Stimulated activated CD4-positive, alpha-beta T cell treated with anti-CD3 and anti-CD28 coated beads, Interleukin-15, amount 100 ng/mL, for 1 hour (primary cell): Measurements from ENCODE around the gene NT5C2.
A peak's percentile ranks its signal among the peaks of the same experiment; 100 is the strongest.
"Not testable (repeated sequence)": the region's sequence is repeated elsewhere in the genome, so short reads cannot be mapped to it uniquely, and the experiment has no call there.

Source experiments
- DNase-seq, 2 donors: peaks; one replicate each; pipeline ENCODE4 v3.0.0-alpha.2; 2020; ENCODE audit warnings: low read depth in 1 of 2, low spot score in 1 of 2

Gene NT5C2

GRCh38 chr10:103202319-103202718 lies 9.2 kb upstream of the NT5C2 start:
- DNase-seq: no peak

DNA sequence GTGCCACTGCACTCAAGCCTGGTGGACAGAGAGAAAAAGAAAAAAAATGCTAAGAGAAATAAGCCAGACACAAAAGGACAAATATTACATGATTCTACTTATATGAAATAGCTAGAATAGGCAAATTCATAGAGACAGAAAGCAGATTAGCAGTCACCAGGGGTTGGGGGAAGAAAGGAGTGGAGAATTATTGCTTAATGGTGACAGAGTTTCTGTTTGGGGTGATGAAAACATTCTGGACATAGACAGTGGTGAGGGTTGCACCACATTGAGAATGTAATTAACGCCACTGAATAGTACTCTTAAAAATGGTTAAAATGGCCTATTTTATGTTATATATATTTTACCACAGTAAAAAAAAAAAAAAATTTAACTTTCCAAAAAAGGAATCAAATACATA lies 6.4 kb upstream of the NT5C2 start:
- DNase-seq: no peak

- DNase-seq: no peak
Measured at GRCh38 chr10:103198648-103199047, 5.6 kb upstream of the NT5C2 start.

- no peak for DNase-seq
Measured at GRCh38 chr10:103197903-103198302, 4.8 kb upstream of the NT5C2 start.

DNA sequence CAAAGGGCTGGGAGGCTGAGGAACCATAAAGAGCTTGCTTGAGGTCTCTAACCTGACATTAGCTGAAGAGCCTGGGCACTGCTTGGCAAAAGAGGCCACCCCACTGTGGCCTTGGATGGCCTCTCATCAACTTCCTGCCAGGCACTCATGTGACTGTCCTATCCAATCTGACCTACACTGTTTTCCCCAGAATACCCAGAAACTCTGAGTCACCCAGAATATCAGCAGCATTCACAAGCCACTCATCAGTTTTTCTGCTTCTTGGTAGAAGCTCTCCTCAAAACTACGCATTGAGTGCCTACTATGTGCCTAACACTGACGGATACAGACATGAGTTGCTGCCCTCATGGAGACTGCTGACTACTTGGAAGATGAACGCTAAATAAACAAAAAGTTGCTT lies 4.1 kb upstream of the NT5C2 start:
- DNase-seq: no peak

DNA sequence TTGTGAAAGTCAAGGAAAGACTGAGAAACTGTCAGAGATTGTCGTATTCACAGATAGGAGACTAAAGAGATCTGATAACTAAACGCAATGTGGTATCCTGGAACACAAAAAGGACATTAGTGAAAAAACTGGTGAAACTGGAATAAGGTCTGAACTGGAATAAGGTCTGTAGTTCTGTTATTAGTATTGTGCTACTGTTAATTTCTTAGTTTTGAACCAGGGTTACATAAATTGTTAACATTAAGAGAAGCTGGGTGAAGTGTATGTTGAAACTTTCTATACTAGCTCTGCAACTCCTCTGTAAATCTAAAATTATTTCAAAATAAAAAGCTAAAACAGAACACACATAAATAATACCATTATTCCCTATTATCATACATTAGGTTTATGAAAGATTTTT lies 3.4 kb upstream of the NT5C2 start:
- no peak for DNase-seq

DNA sequence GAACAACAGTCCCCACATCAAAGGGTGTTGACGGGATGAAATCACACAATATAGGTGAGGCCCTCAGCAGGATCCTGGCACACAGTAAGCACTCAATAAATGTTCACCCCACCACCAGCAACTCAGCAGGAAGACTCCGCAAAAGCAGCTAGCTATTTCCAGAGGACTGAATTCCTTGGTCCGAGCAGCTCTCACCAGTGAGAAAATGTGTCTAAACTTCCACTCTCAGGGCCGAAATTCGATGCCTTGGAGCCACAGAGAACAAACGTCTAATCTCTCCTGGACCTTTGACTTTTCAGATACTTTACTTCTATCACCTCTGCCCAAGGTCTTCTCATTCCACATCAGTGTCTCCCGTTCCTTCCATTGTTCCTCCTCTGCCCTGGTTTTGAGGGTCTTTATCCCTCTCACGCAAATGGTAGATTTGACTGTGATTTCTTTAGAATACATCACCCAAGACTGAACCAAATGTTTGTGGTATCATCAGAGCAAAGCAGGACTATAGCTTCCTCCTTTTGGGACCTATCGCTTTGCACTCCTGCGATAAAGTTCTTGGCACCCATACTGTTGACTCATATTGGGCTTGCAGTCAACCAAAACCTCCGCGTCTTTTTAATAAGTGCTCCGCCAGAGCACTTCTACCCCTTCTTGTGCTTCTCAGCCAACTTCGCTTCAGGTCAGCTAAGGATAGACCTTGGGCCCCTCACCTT lies 903 bp upstream of the NT5C2 start:
- no peak for DNase-seq

DNA sequence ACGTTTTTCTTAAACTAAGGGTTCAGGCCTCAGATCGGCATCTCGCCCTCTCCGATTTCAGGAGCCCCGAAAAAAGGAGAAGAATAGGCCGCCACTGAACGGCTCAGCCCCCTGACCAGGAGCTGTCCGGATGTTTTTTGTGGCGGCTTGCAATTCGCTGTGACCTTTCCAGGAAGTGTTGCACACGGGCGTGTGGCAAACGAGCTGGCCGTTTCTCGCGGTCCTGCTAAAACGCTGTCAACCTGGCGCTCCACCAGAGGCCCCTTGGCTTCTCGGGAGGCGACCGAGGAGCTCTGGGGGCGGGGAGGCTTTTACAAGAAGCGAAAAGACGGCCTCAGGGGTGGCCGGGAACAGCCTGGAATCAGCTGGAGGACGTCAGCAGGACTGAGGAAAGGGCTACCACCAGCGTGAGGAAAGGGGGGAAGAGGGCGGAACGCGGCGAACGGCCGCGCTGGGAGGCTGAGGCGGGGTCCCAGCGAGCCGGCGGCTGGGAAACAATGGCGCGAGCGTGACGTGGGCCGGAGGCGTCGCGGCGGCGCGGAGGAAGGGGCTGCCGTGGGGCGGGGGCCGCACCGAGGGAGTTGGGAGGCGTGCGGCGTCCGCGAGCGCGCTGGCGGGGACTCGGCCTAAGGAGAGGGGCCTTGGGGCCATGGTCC lies 493 bp downstream of the NT5C2 start:
- DNase-seq: peak; percentile 8 to 28

GRCh38 chr10:103192089-103192450 lies 1.0 kb downstream of the NT5C2 start:
- no peak for DNase-seq

- DNase-seq: not testable (repeated sequence)
Measured at GRCh38 chr10:103191198-103191597, 1.9 kb downstream of the NT5C2 start.

GRCh38 chr10:103188853-103189252 lies 4.2 kb downstream of the NT5C2 start:
- DNase-seq: no peak

DNA sequence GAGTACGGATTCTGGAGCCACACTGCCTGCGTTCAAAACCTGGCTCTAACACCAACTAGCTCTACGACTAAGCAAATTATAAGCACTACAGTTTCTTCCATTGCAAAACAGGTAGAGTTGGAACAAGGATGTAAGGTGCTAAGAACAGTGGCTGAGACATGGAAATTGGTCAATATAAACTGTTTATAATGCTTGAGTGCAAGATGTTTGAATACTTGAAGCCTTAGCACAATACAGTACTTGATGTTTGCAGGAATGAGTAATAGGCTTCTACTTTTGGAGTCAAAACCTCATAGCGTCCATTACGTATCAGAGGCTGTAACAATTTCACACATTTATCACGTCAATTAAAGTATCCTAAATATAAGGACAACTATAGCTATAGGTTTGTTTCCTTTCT lies 6.9 kb downstream of the NT5C2 start:
- DNase-seq: no peak

- DNase-seq: no peak
Measured at GRCh38 chr10:103184615-103185014, 8.5 kb downstream of the NT5C2 start.

GRCh38 chr10:103183991-103184451 lies 9.1 kb downstream of the NT5C2 start:
- DNase-seq: not testable (repeated sequence)

- no peak for DNase-seq
Measured at GRCh38 chr10:103181244-103181643, 11.8 kb downstream of the NT5C2 start.

- no peak for DNase-seq
Measured at GRCh38 chr10:103180491-103180890, 12.6 kb downstream of the NT5C2 start.

DNA sequence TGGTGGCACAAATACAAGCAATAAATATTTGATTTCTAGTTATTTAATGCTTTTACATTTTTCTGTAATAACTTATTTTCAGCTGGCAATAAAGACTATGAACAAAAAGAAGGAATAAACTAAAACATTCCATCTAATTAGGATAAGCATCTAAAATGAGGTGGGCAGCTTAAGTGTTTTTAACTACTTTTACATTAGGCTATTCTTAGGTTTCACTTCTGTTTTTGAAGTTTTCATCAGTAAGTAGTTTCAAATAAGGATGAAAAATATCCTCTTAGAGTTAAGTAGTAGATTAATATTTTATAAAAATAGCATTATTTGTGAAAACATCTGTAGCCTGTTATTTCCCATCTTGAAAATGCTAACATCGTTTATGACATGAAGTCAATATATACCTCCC lies 15.9 kb downstream of the NT5C2 start:
- no peak for DNase-seq

DNA sequence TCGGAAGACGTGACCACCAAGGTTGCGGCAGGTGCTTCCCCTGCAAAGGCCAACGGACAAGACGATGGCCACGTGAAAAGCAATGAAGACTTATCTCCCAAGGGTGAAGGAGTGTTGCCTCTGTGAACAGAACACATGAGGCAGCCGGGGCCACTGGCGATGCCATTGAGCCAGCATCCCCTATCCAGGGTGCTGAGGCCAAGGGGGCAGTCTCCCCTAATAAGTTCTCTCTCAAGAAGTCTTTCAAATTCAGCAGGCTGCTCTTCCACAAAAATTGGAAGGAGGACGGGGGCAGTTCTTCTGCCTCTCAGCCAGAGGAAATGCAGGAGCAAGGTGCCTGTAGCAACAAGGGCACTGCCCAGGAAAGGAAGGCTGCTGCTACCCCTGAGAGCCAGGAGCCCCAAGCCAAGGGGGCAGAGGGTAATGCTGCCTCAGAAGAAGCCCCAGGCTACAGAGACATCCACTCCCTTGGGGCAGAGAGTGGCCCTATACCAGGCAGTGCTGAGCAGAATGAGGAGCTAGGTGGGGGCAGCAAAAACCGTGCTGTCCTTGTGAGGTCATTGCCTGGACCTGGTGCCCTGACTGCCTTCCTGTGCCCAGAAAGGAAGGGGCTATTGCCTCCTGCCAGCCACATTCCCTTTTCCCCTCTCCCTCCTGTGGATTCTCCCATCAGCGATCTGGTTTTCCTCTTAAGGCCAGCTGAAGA lies 17.3 kb downstream of the NT5C2 start:
- DNase-seq: no peak

GRCh38 chr10:103174324-103174723 lies 18.7 kb downstream of the NT5C2 start:
- not testable (repeated sequence) for DNase-seq

- no peak for DNase-seq
Measured at GRCh38 chr10:103171278-103171677, 21.8 kb downstream of the NT5C2 start.

GRCh38 chr10:103168438-103168837 lies 24.6 kb downstream of the NT5C2 start:
- DNase-seq: no peak

- not testable (repeated sequence) for DNase-seq
Measured at GRCh38 chr10:103167554-103167953, 25.5 kb downstream of the NT5C2 start.
